WERI-Rb-1 (cell line): ENCODE results near the gene ACOT7.

Experiments used
- DNase-seq: peaks from one replicate; pipeline ENCODE4 v3.0.0-alpha.2; 2020
- H3K27ac ChIP-seq: fragments of 250-450 bp; sonication (Bioruptor Pico); 2 replicates; pipeline ENCODE4 v1.5.1; 2020; ENCODE audit warnings: mild to moderate bottlenecking, moderate library complexity
- H3K27me3 ChIP-seq: fragments of 250-450 bp; sonication (Bioruptor Pico); 2 replicates; pipeline ENCODE4 v1.5.1; 2021; ENCODE audit warnings: mild to moderate bottlenecking, low read depth, moderate library complexity; ENCODE audit not compliant: insufficient read depth, severe bottlenecking
- H3K36me3 ChIP-seq: fragments of 250-450 bp; sonication (Bioruptor Pico); 2 replicates; pipeline ENCODE4 v1.5.1; 2020; ENCODE audit warnings: mild to moderate bottlenecking, moderate library complexity
- H3K4me3 ChIP-seq: 2 replicates; pipeline ENCODE4 v1.5.1; 2011; ENCODE audit warnings: low read depth, mild to moderate bottlenecking, control low read depth, low read length
- H3K9me3 ChIP-seq: fragments of 250-450 bp; sonication (Bioruptor Pico); 2 replicates; pipeline ENCODE4 v1.5.1; 2021; ENCODE audit warnings: mild to moderate bottlenecking, moderate library complexity; ENCODE audit not compliant: severe bottlenecking
- TF ChIP-seq, protein P1 (sequence below): IDR thresholded peaks from 2 replicates; pipeline ENCODE4 v1.5.1; 2011; ENCODE audit warnings: low read depth, mild to moderate bottlenecking, control low read depth, inconsistent platforms, low read length

ACOT7 gene

DNA sequence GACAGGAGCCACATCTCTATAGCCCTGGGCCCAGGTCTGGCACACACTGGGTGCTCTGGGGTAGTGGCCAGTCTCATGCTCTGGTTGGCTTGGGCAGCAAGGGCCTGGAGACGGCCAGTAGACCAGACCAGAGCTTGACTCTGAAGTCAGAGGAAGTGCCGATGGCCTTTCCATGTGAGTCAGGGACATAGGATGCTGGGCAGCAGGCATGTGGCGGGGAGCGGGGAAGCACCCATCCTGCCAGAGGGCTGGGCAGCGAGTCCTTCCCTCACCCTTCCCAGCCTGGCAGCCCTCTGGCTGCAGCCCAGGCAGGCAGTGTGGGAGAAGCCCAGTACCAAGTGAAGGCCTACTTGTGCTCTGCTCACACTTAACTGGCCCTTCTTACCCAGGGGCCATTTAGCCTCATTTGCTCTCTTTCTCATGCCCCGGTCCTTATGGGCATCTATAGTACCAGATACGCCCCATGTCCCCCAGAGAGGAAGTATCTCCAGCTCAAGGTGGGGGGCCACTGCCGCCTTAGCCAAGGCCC is 136.0 kb downstream of the ACOT7 start:
- Histone ChIP-seq H3K9me3 (no peaks in the 10 kb centered on the region), H3K36me3 (no peaks in the 10 kb centered on the region; the same call in 1 of the 2 replicates), H3K4me3 (no peak overlapping the region), H3K27ac (no peak overlapping the region), H3K27me3 (no peaks in the 10 kb centered on the region)
- no peak for DNase-seq
- TF ChIP-seq, protein P1, sequence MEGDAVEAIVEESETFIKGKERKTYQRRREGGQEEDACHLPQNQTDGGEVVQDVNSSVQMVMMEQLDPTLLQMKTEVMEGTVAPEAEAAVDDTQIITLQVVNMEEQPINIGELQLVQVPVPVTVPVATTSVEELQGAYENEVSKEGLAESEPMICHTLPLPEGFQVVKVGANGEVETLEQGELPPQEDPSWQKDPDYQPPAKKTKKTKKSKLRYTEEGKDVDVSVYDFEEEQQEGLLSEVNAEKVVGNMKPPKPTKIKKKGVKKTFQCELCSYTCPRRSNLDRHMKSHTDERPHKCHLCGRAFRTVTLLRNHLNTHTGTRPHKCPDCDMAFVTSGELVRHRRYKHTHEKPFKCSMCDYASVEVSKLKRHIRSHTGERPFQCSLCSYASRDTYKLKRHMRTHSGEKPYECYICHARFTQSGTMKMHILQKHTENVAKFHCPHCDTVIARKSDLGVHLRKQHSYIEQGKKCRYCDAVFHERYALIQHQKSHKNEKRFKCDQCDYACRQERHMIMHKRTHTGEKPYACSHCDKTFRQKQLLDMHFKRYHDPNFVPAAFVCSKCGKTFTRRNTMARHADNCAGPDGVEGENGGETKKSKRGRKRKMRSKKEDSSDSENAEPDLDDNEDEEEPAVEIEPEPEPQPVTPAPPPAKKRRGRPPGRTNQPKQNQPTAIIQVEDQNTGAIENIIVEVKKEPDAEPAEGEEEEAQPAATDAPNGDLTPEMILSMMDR = no peak

DNA sequence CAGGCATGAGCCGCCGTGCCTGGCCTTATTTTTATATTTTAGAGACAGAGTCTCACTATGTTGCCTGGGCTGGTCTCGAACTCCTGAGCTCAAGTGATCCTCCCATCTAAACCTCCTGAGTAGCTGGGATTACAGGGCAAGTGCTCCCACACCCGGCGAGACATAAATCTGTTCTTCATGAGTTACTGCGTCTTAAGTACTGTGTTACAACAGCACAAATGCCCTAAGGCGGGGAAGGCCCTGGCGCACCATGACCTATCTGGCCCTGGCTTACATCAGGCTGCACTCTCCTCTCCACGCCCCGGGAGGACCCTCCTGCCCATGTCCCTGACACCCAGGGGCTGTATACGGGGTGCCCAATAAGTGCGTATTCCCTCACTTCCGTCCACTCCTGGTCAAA is 136.9 kb downstream of the ACOT7 start:
- TF ChIP-seq, protein P1 = no peak
- Histone ChIP-seq H3K36me3 (no peaks in the 10 kb centered on the region; the same call in 1 of the 2 replicates), H3K27ac (no peak overlapping the region), H3K4me3 (no peak overlapping the region), H3K27me3 (no peaks in the 10 kb centered on the region), H3K9me3 (no peaks in the 10 kb centered on the region)
- DNase-seq = no peak

DNA sequence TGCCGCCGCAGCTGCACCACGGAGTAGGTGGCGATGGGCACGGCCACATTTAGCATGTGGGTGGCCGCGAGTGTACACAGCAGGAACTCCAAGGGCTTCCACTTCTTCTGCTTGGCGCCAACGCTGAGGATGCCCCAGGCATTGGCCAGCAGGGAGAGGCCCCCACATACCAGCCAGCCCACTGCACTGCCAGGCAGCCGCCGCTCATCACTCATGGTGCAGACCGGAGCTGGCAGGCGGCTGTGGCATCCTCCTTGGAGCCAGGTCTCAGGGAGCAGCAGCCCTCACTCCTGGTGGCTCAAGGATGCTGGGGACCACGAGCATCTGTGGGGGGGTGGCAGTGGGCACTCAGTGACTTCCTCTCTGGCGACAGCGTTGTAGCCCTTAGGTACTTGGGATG is 138.9 kb downstream of the ACOT7 start:
- TF ChIP-seq, protein P1 = no peak
- no peak overlapping the region for H3K4me3 ChIP-seq
- no peaks in the 10 kb centered on the region for H3K9me3 ChIP-seq
- H3K36me3 ChIP-seq = no peaks in the 10 kb centered on the region; the same call in 1 of the 2 replicates
- no peak overlapping the region for H3K27ac ChIP-seq
- H3K27me3 ChIP-seq = no peaks in the 10 kb centered on the region
- DNase-seq = no peak

DNA sequence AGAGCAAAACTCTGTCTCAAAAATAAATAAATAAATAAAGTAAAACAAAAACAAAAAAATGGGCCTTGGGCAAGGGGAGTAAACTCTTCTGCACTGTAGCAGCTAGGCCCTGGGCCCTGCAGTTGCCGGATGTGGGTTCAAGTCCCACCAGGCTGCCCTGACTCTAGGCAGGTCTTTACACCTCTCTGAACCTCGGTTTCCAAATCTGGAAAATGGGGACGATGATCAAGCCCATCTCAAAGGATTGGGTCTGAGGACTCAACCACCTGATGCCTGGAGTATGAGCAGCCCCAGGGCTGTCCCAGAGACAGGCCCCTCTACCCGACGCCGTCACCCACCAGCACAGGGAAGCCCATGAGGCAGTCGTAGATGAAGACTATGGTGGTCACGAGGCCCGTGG is 140.2 kb downstream of the ACOT7 start:
- DNase-seq = no peak
- TF ChIP-seq, protein P1 = no peak
- H3K27me3 ChIP-seq = no peaks in the 10 kb centered on the region

DNA sequence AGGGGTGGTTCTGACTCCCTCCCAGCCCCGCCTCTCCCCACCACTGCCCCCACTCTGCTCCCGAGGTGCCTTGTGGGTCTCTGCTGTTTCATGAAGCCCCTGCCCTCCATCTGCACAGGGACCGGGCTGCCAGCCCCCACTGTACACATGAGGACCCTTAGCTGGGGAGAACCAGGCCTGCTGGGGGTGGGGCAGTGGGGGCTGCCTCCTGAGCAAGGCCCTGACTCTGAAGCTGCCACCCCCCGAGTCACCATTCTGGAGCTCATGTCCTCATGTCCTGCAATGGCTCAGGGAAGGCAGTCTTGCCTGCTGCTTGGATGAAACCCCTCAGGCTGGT is 141.2 kb downstream of the ACOT7 start:
- Histone ChIP-seq H3K9me3 (no peaks in the 10 kb centered on the region), H3K27ac (no peak overlapping the region), H3K36me3 (no peaks in the 10 kb centered on the region; the same call in 1 of the 2 replicates), H3K27me3 (no peaks in the 10 kb centered on the region), H3K4me3 (no peak overlapping the region)
- TF ChIP-seq, protein P1 = no peak
- DNase-seq = no peak

More for the DNA sequence above, 140.2 kb downstream of the ACOT7 start:
- H3K4me3 ChIP-seq = no peak overlapping the region
- H3K9me3 ChIP-seq = no peaks in the 10 kb centered on the region
- no peak overlapping the region for H3K27ac ChIP-seq
- no peaks in the 10 kb centered on the region; the same call in 1 of the 2 replicates for H3K36me3 ChIP-seq
